Measurements from ENCODE around the gene PTCSC3. TPM values are rescaled to one million over a fixed set of nuclear protein-coding genes. Genes with fewer than 3 reads are reported as not detected.

Gene PTCSC3
- total and polyA plus RNA-seq, 10 of the 15 experiments (the other 5 are each of a cell fraction or from before 2014, with no cell fraction given): not detected

DNA sequence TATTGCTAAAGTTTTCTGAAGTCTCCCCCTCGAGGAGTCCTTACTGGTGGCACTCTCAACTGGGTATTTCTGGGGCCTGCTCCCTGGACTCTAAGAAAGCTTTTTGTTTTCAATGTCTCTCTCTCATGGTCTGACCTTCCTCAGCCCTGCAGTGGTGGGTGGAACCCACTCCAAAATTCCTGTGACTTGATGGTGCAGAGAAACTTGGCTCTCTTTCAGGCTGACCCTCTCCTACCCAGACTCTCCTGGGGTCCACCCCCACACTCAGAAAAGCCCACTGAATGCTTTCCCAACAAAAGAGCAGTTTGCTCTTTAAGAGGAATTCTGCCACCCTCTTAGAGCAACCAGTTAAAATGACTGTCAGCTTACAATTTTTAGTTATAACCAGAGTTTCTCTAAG lies 967 bp upstream of the PTCSC3 start:
- ChIA-PET CTCF (no interaction called here), RAD21 (ENCODE audit: unreplicated experiment) (no interaction called here), POLR2A (no interaction called here), SMC1A (ENCODE audit: uncharacterized antibody, unreplicated experiment) (no interaction called here)
- Histone ChIP-seq H3K36me3 (ENCODE audit: control insufficient read depth in 2 of 2, insufficient read depth in 2 of 2, low read length in 1 of 2) (no peaks in the 10 kb centered on the region), H3K9ac (ENCODE audit: control insufficient read depth, insufficient read depth, low read length) (no peak overlapping the region), H4K20me1 (ENCODE audit: control insufficient read depth, insufficient read depth) (no peaks in the 10 kb centered on the region), H3K27me3 (replicated peaks in 1 of 2; ENCODE audit: control insufficient read depth in 2 of 2, insufficient read depth in 2 of 2, low read length in 1 of 2) (no peaks in the 10 kb centered on the region), H3K4me2 (ENCODE audit: control insufficient read depth, insufficient read depth) (no peak overlapping the region), H3K9me3 (replicated peaks; ENCODE audit: control insufficient read depth, insufficient read depth, low read length) (no peaks in the 10 kb centered on the region), H2AFZ (ENCODE audit: control insufficient read depth, low read depth, low read length) (no peak overlapping the region), H3K4me1 (ENCODE audit: control insufficient read depth, insufficient read depth, low read length) (no peaks in the 10 kb centered on the region), H3K79me2 (ENCODE audit: control insufficient read depth, insufficient read depth, low read length) (no peaks in the 10 kb centered on the region), H3K4me3 (no peak overlapping the region), H3K27ac (ENCODE audit: control insufficient read depth, insufficient read depth) (no peak overlapping the region)
- TF ChIP-seq SMARCA5 (IDR thresholded peaks at IDR 0.05) (no peak), PML (IDR thresholded peaks at IDR 0.05; ENCODE audit: low read length) (no peak), NRF1 (conservative IDR thresholded peaks at IDR 0.05; ENCODE audit: low read depth, low read length) (no peak), NFYB (IDR thresholded peaks at IDR 0.05; ENCODE audit: insufficient read depth, low read depth, low read length) (no peak), BRCA1 (IDR thresholded peaks at IDR 0.05; ENCODE audit: low read depth, low read length) (no peak), RFX5 (IDR thresholded peaks at IDR 0.05; ENCODE audit: low read depth, low read length) (no peak), TAF1 (IDR thresholded peaks at IDR 0.05; ENCODE audit: borderline replicate concordance, low read depth, low read length) (no peak), HDAC6 (IDR thresholded peaks at IDR 0.05; ENCODE audit: unreplicated experiment) (no peak), NR2F1 (conservative IDR thresholded peaks at IDR 0.05) (no peak)
- TF ChIP-seq, protein P1, sequence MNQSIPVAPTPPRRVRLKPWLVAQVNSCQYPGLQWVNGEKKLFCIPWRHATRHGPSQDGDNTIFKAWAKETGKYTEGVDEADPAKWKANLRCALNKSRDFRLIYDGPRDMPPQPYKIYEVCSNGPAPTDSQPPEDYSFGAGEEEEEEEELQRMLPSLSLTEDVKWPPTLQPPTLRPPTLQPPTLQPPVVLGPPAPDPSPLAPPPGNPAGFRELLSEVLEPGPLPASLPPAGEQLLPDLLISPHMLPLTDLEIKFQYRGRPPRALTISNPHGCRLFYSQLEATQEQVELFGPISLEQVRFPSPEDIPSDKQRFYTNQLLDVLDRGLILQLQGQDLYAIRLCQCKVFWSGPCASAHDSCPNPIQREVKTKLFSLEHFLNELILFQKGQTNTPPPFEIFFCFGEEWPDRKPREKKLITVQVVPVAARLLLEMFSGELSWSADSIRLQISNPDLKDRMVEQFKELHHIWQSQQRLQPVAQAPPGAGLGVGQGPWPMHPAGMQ (IDR thresholded peaks at IDR 0.05; ENCODE audit: borderline replicate concordance): no peak
- in situ Hi-C loops (cut with MboI): no loop called here
- DNase-seq (ENCODE audit: low read depth, low spot score) (no peak), FAIRE-seq (no peak), ATAC-seq (no peak)
- BruUV-seq (replicated peaks): no TSS peak
- 0% methylated on average over 1 of the region's 1 CpG for WGBS (ENCODE audit: insufficient coverage, insufficient replicate concordance, low lambda C conversion rate, missing lambda C conversion rate)
- intact Hi-C loops (cut with micrococcal nuclease; ENCODE audit: unreplicated experiment): no loop called here
